RKO (cell line): ENCODE data around the gene PID1.
A peak's percentile ranks its signal among the peaks of the same experiment; 100 is the strongest.
"Not testable (repeated sequence)": the region's sequence is repeated elsewhere in the genome, so short reads cannot be mapped to it uniquely, and the experiment has no call there.

ENCODE experiments used
- DNase-seq: peaks from one replicate; pipeline ENCODE4 v3.0.0-alpha.2; 2016; ENCODE audit warnings: low spot score

Gene PID1

GRCh38 chr2:229212241-229212640 lies 58.8 kb downstream of the PID1 start:
- no peak for DNase-seq

- DNase-seq = no peak
Observed at GRCh38 chr2:229210641-229211040, 60.4 kb downstream of the PID1 start.

GRCh38 chr2:229206548-229206947 lies 64.5 kb downstream of the PID1 start:
- no peak for DNase-seq

- no peak for DNase-seq
Observed at GRCh38 chr2:229205704-229206103, 65.4 kb downstream of the PID1 start.

GRCh38 chr2:229202646-229203045 lies 68.4 kb downstream of the PID1 start:
- no peak for DNase-seq

- DNase-seq = no peak
Observed at GRCh38 chr2:229201521-229201920, 69.6 kb downstream of the PID1 start.

- DNase-seq = no peak
Observed at GRCh38 chr2:229199267-229199666, 71.8 kb downstream of the PID1 start.

GRCh38 chr2:229196448-229196847 lies 74.6 kb downstream of the PID1 start:
- no peak for DNase-seq

GRCh38 chr2:229195346-229195947 lies 75.6 kb downstream of the PID1 start:
- no peak for DNase-seq

- no peak for DNase-seq
Observed at GRCh38 chr2:229193281-229193680, 77.8 kb downstream of the PID1 start.

- no peak for DNase-seq
Observed at GRCh38 chr2:229191413-229191812, 79.7 kb downstream of the PID1 start.

- not testable (repeated sequence) for DNase-seq
Observed at GRCh38 chr2:229187123-229187522, 84.0 kb downstream of the PID1 start.

GRCh38 chr2:229181641-229182040 lies 89.4 kb downstream of the PID1 start:
- no peak for DNase-seq

GRCh38 chr2:229180658-229181057 lies 90.4 kb downstream of the PID1 start:
- no peak for DNase-seq

- DNase-seq = no peak
Observed at GRCh38 chr2:229179628-229180027, 91.5 kb downstream of the PID1 start.

GRCh38 chr2:229178706-229179105 lies 92.4 kb downstream of the PID1 start:
- no peak for DNase-seq

- no peak for DNase-seq
Observed at GRCh38 chr2:229178117-229178516, 93.0 kb downstream of the PID1 start.

- no peak for DNase-seq
Observed at GRCh38 chr2:229176136-229176535, 95.0 kb downstream of the PID1 start.

- DNase-seq = no peak
Observed at GRCh38 chr2:229175497-229175863, 95.6 kb downstream of the PID1 start.

- DNase-seq = peak; percentile 0
Observed at GRCh38 chr2:229174794-229175496, 96.1 kb downstream of the PID1 start.

GRCh38 chr2:229173825-229174359 lies 97.2 kb downstream of the PID1 start:
- no peak for DNase-seq

- DNase-seq = no peak
Observed at GRCh38 chr2:229170916-229171315, 100.2 kb downstream of the PID1 start.

- DNase-seq = no peak
Observed at GRCh38 chr2:229170171-229170570, 100.9 kb downstream of the PID1 start.

GRCh38 chr2:229169751-229170150 lies 101.3 kb downstream of the PID1 start:
- no peak for DNase-seq
